ENCODE results near the gene GPAM.

DNA sequence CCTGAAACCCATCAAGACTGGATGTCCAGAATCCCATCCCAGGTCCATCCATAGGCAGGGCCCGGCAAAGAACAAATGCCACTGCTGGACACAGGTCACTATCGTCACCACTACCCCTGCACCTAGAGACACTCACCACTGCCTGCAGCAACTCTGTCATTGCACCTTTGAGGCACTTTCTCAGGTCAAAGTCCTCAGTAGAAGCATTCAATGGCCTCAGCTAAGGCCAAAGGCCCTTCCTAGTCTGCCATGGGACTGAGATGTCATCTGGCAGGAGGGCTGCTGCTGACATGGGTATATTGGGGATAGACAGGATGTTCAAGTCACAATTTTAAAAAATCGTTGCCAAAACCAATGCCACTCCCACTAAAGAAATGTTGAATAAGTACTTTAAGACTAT, 58.7 kb downstream of the GPAM start:
- TF ChIP-seq, protein P1, sequence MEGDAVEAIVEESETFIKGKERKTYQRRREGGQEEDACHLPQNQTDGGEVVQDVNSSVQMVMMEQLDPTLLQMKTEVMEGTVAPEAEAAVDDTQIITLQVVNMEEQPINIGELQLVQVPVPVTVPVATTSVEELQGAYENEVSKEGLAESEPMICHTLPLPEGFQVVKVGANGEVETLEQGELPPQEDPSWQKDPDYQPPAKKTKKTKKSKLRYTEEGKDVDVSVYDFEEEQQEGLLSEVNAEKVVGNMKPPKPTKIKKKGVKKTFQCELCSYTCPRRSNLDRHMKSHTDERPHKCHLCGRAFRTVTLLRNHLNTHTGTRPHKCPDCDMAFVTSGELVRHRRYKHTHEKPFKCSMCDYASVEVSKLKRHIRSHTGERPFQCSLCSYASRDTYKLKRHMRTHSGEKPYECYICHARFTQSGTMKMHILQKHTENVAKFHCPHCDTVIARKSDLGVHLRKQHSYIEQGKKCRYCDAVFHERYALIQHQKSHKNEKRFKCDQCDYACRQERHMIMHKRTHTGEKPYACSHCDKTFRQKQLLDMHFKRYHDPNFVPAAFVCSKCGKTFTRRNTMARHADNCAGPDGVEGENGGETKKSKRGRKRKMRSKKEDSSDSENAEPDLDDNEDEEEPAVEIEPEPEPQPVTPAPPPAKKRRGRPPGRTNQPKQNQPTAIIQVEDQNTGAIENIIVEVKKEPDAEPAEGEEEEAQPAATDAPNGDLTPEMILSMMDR (IDR thresholded peaks at IDR 0.05) = no peak
- no peak for TF ChIP-seq POLR2A (IDR thresholded peaks at IDR 0.05)
- no peak for TF ChIP-seq POLR2AphosphoS5 (IDR thresholded peaks at IDR 0.05)
